Liver (tissue), 3 donors: ENCODE measurements around the gene IPMK.

Source experiments
- JUND ChIP-seq, 2 donors: IDR thresholded peaks; 2 replicates each; pipeline ENCODE4 v1.6.1; 2016; ENCODE audit warnings: antibody characterized with exemption in 2 of 2
- RAD21 ChIP-seq, 2 donors: IDR thresholded peaks; 2 replicates each; pipeline ENCODE4 v1.6.1; 2016; ENCODE audit warnings: antibody characterized with exemption in 2 of 2, mild to moderate bottlenecking in 2 of 2
- RXRA ChIP-seq, 2 donors: IDR thresholded peaks; 2 replicates each; pipeline ENCODE4 v1.6.1; 2017 to 2018; ENCODE audit warnings: antibody characterized with exemption in 2 of 2, mild to moderate bottlenecking in 1 of 2
- SP1 ChIP-seq: IDR thresholded peaks from 2 replicates; pipeline ENCODE4 v1.6.1; 2018; ENCODE audit warnings: antibody characterized with exemption, mild to moderate bottlenecking
- TF ChIP-seq, protein P1 (sequence below): fragments of 150-350 bp; IDR thresholded peaks from 2 replicates; pipeline ENCODE4 v1.5.1; 2017; ENCODE audit warnings: improper control_type of control experiment, low read depth, low read length; ENCODE audit not compliant: missing input control
- TF ChIP-seq, protein P2 (sequence below): IDR thresholded peaks from 2 replicates; pipeline ENCODE4 v1.6.1; 2016; ENCODE audit warnings: antibody characterized with exemption
- donor health status: healthy.
- donor health status: healthy.

DNA sequence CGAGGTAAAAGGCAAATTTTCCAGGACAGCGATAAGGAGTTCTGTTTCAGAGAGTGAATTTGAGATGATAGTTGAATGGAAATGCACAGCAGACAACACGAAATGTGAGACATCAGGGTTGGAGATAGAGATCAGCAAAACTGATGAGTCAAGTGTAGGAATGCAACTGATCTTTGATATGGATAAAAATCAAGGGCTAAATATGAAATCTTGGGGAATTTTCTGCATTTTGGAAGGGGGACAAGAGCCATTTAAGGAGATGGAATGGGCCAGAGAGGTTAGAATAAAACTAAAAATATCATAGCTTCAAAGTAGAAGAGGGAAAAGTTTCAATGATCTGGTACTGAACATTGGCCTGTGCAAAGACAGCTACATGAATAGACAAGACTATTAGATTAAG lies 12.8 kb upstream of the IPMK start:
- TF ChIP-seq, protein P1, sequence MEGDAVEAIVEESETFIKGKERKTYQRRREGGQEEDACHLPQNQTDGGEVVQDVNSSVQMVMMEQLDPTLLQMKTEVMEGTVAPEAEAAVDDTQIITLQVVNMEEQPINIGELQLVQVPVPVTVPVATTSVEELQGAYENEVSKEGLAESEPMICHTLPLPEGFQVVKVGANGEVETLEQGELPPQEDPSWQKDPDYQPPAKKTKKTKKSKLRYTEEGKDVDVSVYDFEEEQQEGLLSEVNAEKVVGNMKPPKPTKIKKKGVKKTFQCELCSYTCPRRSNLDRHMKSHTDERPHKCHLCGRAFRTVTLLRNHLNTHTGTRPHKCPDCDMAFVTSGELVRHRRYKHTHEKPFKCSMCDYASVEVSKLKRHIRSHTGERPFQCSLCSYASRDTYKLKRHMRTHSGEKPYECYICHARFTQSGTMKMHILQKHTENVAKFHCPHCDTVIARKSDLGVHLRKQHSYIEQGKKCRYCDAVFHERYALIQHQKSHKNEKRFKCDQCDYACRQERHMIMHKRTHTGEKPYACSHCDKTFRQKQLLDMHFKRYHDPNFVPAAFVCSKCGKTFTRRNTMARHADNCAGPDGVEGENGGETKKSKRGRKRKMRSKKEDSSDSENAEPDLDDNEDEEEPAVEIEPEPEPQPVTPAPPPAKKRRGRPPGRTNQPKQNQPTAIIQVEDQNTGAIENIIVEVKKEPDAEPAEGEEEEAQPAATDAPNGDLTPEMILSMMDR: no peak
- no peak for TF ChIP-seq RXRA (IDR thresholded peaks at IDR 0.05)
- no peak for TF ChIP-seq SP1
- TF ChIP-seq, protein P2, sequence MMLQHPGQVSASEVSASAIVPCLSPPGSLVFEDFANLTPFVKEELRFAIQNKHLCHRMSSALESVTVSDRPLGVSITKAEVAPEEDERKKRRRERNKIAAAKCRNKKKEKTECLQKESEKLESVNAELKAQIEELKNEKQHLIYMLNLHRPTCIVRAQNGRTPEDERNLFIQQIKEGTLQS: no peak
- TF ChIP-seq JUND (IDR thresholded peaks at IDR 0.05): no peak
- TF ChIP-seq RAD21 (IDR thresholded peaks at IDR 0.05): no peak
